Measurements from ENCODE around the gene POLK.
"Not testable (repeated sequence)": the region's sequence is repeated elsewhere in the genome, so short reads cannot be mapped to it uniquely, and the experiment has no call there.

POLK gene

GRCh38 chr5:75510836-75511434, 756 bp upstream of the POLK start:
- peak; percentile 25 for DNase-seq

- DNase-seq: no peak
Measured at GRCh38 chr5:75512383-75513074, 838 bp downstream of the POLK start.

GRCh38 chr5:75513841-75514240, 2.1 kb downstream of the POLK start:
- no peak for DNase-seq

GRCh38 chr5:75514323-75514722, 2.6 kb downstream of the POLK start:
- DNase-seq: no peak

- no peak for DNase-seq
Measured at GRCh38 chr5:75519761-75520160, 8.1 kb downstream of the POLK start.

GRCh38 chr5:75521195-75521594, 9.5 kb downstream of the POLK start:
- no peak for DNase-seq

GRCh38 chr5:75522025-75522424, 10.3 kb downstream of the POLK start:
- DNase-seq: no peak

- no peak for DNase-seq
Measured at GRCh38 chr5:75522542-75522941, 10.9 kb downstream of the POLK start.

GRCh38 chr5:75523275-75523674, 11.6 kb downstream of the POLK start:
- DNase-seq: no peak

- no peak for DNase-seq
Measured at GRCh38 chr5:75524071-75524470, 12.4 kb downstream of the POLK start.

- DNase-seq: no peak
Measured at GRCh38 chr5:75524591-75524990, 12.9 kb downstream of the POLK start.

GRCh38 chr5:75525344-75525743, 13.7 kb downstream of the POLK start:
- no peak for DNase-seq

GRCh38 chr5:75526070-75526469, 14.4 kb downstream of the POLK start:
- no peak for DNase-seq

GRCh38 chr5:75529185-75529584, 17.5 kb downstream of the POLK start:
- no peak for DNase-seq

GRCh38 chr5:75532190-75532589, 20.5 kb downstream of the POLK start:
- DNase-seq: no peak

GRCh38 chr5:75533716-75534115, 22.0 kb downstream of the POLK start:
- not testable (repeated sequence) for DNase-seq

- no peak for DNase-seq
Measured at GRCh38 chr5:75534734-75535133, 23.0 kb downstream of the POLK start.

GRCh38 chr5:75536147-75536546, 24.5 kb downstream of the POLK start:
- DNase-seq: no peak

GRCh38 chr5:75536694-75537360, 25.1 kb downstream of the POLK start:
- peak; percentile 11 for DNase-seq

- no peak for DNase-seq
Measured at GRCh38 chr5:75538211-75538610, 26.5 kb downstream of the POLK start.

GRCh38 chr5:75545131-75545530, 33.4 kb downstream of the POLK start:
- DNase-seq: no peak

- no peak for DNase-seq
Measured at GRCh38 chr5:75546830-75547229, 35.1 kb downstream of the POLK start.

GRCh38 chr5:75547812-75548211, 36.1 kb downstream of the POLK start:
- no peak for DNase-seq

GRCh38 chr5:75550597-75550996, 38.9 kb downstream of the POLK start:
- no peak for DNase-seq

Data from NCI-H345 (cell line).